CD8-positive, alpha-beta memory T cell (primary cell): Measurements from ENCODE around the gene RDH13. TPM values are rescaled to one million over a fixed set of nuclear protein-coding genes. Genes with fewer than 3 reads are reported as not detected.
A peak's percentile ranks its signal among the peaks of the same experiment; 100 is the strongest.
"Not testable (repeated sequence)": the region's sequence is repeated elsewhere in the genome, so short reads cannot be mapped to it uniquely, and the experiment has no call there.

Source experiments
- CTCF ChIA-PET: fragments of 350-600 bp; sonication (Branson Sonifier 250); formaldehyde crosslinking; loops from one replicate; lab custom pipeline; 2021; ENCODE audit warnings: antibody characterized with exemption; lab: Charles Lee
- POLR2A ChIA-PET: fragments of 350-600 bp; sonication (Branson Sonifier 250); formaldehyde crosslinking; loops from one replicate; lab custom pipeline; 2021; ENCODE audit warnings: antibody characterized with exemption; lab: Charles Lee
- DNase-seq, 5 donors: peaks; one replicate each; pipeline versions ENCODE4 v3.0.0 to v3.0.0-alpha.2; 2020 to 2022; ENCODE audit warnings: mixed read lengths in 1 of 5
- H3K27ac ChIP-seq: one replicate; pipeline ENCODE4 v1.7.0; 2013; ENCODE audit warnings: low read depth, mild to moderate bottlenecking, low read length, moderate library complexity
- H3K27me3 ChIP-seq: 2 replicates; pipeline ENCODE4 v1.7.0; 2013; ENCODE audit warnings: low read length, mild to moderate bottlenecking; ENCODE audit not compliant: insufficient read depth, poor library complexity, severe bottlenecking
- H3K36me3 ChIP-seq: 2 replicates; pipeline ENCODE4 v1.7.0; 2013; ENCODE audit warnings: mild to moderate bottlenecking, low read length, moderate library complexity; ENCODE audit not compliant: insufficient read depth
- H3K4me1 ChIP-seq: 2 replicates; pipeline ENCODE4 v1.7.0; 2013; ENCODE audit warnings: mild to moderate bottlenecking, low read length, moderate library complexity; ENCODE audit not compliant: insufficient read depth
- H3K4me3 ChIP-seq: 2 replicates; pipeline ENCODE4 v1.7.0; 2013; ENCODE audit warnings: mild to moderate bottlenecking, low read length
- H3K9me3 ChIP-seq: 2 replicates; pipeline ENCODE4 v1.7.0; 2013; ENCODE audit warnings: mild to moderate bottlenecking, low read length
- H3K27ac Mint-ChIP-seq, 8 donors: one replicate each; pipeline ENCODE4 v1.8.0; 2020 to 2021; ENCODE audit warnings: mixed read lengths in 8 of 8, mild to moderate bottlenecking in 6 of 8, inconsistent platforms in 3 of 8, moderate library complexity in 3 of 8
- H3K27me3 Mint-ChIP-seq, 2 donors: one replicate each; pipeline ENCODE4 v1.8.0; 2020 to 2021; ENCODE audit warnings: mixed read lengths in 2 of 2, mild to moderate bottlenecking in 1 of 2, moderate library complexity in 1 of 2
- H3K36me3 Mint-ChIP-seq, 3 donors: one replicate each; pipeline ENCODE4 v1.8.0; 2020 to 2021; ENCODE audit warnings: mixed read lengths in 3 of 3, inconsistent platforms in 1 of 3, mild to moderate bottlenecking in 1 of 3
- H3K4me1 Mint-ChIP-seq, 3 donors: one replicate each; pipeline ENCODE4 v1.8.0; 2020 to 2021; ENCODE audit warnings: mixed read lengths in 3 of 3, inconsistent platforms in 1 of 3, mild to moderate bottlenecking in 1 of 3
- H3K4me3 Mint-ChIP-seq, 7 donors: one replicate each; pipeline ENCODE4 v1.8.0; 2020 to 2021; ENCODE audit warnings: mixed read lengths in 7 of 7, mild to moderate bottlenecking in 6 of 7, moderate library complexity in 4 of 7, inconsistent platforms in 2 of 7
- H3K9me3 Mint-ChIP-seq, 5 donors: one replicate each; pipeline ENCODE4 v1.8.0; 2020 to 2022; ENCODE audit warnings: mixed read lengths in 5 of 5, mild to moderate bottlenecking in 3 of 5, moderate library complexity in 2 of 5, inconsistent platforms in 1 of 5
- polyA plus RNA-seq: library from polyadenylated mRNA; unstranded; fragments of 300-500 nt; fragmentation: Illumina TruSeq; gene quantifications from one replicate; pipeline ENCODE4 v1.2.3, GENCODE V29; 2021
- total RNA-seq, 2 experiments: library from RNA; stranded (reverse); gene quantifications; one replicate each; pipeline ENCODE4 v1.2.3, GENCODE V29; 2021

The RDH13 gene
- total and polyA plus RNA-seq, 3 experiments from 2014 or later: 15.8 to 22.2 (median 21.4) TPM

DNA sequence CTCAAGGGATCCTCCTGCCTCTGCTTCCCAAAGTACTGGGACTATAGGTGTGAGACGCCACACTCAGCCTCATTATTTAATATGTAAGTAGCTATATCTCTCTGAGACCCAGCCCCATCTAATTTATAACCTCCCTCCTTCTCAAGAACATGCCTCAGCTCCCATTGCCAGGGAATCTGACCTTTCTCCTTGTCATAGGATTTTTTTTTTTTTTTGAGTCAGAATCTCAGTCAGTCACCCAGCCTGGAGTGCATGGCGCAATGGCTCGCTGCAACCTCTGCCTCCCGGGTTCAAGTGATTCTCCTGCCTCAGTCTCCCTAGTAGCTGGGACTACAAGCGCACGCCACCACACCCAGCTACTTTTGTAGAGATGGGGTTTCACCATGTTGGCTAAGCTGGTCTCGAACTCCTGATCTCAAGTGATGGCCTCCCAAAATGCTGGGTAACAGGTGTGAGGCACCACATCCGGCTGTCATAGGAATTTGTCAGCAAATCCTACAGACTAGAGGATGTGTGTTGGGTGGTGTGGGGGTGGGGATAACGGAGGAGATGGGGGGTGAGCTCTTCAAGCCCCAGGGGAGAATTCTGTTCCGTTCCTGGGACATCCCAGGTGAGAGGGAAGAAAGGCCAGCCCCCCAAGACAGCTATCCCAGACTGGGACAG lies 7.6 kb upstream of the RDH13 start:
- Mint-ChIP-seq H3K27me3 (peaks cover 70 to 80% of the 10 kb centered on the region in 2 donors), H3K9me3 (peaks cover 0 to 20% (median 5%) of the 10 kb centered on the region in 5 donors), H3K36me3 (no peaks in the 10 kb centered on the region), H3K27ac (peak overlapping the region in 1 of 8 donors; percentile 22), H3K4me3 (no peak overlapping the region), H3K4me1 (peaks cover 8 to 9% (median 8%) of the 10 kb centered on the region in 3 donors)
- Histone ChIP-seq H3K4me3 (no peak overlapping the region), H3K27ac (no peak overlapping the region), H3K36me3 (no peaks in the 10 kb centered on the region), H3K27me3 (peaks cover 23% of the 10 kb centered on the region), H3K4me1 (peaks cover 9% of the 10 kb centered on the region), H3K9me3 (no peaks in the 10 kb centered on the region)
- POLR2A ChIA-PET: no interaction called here
- no peak for DNase-seq
- CTCF ChIA-PET: interaction anchor here (1.5 kb wide), 1 partner anchor 18 kb away, joined by 3 read pairs; no protein-coding TSS in a partner anchor

DNA sequence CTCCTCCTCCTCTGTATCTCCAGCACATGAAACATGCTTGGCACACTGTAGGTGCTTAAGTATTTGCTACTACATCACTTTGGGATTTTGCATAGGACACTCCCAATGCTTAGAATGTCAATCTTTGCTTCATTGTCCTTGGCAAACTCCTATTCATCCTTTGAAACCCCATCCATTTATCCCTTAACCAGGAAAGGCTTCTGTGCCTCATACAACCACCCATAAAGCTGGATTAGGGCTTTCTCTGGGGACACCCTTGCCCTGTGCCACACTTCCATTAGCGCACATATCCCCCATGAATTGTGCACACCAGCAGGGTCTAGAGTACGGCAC lies 6.9 kb upstream of the RDH13 start:
- H3K36me3 Mint-ChIP-seq: no peaks in the 10 kb centered on the region
- H3K9me3 ChIP-seq: no peaks in the 10 kb centered on the region
- peaks cover 9% of the 10 kb centered on the region for H3K4me1 ChIP-seq
- ChIA-PET CTCF (interaction anchor here (1.0 kb wide), 1 partner anchor 18 kb away, joined by 3 read pairs; no protein-coding TSS in a partner anchor), POLR2A (no interaction called here)
- H3K27ac ChIP-seq: no peak overlapping the region
- H3K9me3 Mint-ChIP-seq: peaks cover 0 to 20% (median 5%) of the 10 kb centered on the region in 5 donors
- peaks cover 18% of the 10 kb centered on the region for H3K27me3 ChIP-seq
- no peaks in the 10 kb centered on the region for H3K36me3 ChIP-seq
- DNase-seq: no peak
- peaks cover 8 to 9% (median 8%) of the 10 kb centered on the region in 3 donors for H3K4me1 Mint-ChIP-seq
- peak overlapping the region in 3 of 7 donors; percentile 55 to 73 (median 58) for H3K4me3 Mint-ChIP-seq
- H3K4me3 ChIP-seq: peak overlapping the region; percentile 4
- peaks cover 69 to 76% of the 10 kb centered on the region in 2 donors for H3K27me3 Mint-ChIP-seq
- peak overlapping the region in 3 of 8 donors; percentile 6 to 75 (median 64) for H3K27ac Mint-ChIP-seq

DNA sequence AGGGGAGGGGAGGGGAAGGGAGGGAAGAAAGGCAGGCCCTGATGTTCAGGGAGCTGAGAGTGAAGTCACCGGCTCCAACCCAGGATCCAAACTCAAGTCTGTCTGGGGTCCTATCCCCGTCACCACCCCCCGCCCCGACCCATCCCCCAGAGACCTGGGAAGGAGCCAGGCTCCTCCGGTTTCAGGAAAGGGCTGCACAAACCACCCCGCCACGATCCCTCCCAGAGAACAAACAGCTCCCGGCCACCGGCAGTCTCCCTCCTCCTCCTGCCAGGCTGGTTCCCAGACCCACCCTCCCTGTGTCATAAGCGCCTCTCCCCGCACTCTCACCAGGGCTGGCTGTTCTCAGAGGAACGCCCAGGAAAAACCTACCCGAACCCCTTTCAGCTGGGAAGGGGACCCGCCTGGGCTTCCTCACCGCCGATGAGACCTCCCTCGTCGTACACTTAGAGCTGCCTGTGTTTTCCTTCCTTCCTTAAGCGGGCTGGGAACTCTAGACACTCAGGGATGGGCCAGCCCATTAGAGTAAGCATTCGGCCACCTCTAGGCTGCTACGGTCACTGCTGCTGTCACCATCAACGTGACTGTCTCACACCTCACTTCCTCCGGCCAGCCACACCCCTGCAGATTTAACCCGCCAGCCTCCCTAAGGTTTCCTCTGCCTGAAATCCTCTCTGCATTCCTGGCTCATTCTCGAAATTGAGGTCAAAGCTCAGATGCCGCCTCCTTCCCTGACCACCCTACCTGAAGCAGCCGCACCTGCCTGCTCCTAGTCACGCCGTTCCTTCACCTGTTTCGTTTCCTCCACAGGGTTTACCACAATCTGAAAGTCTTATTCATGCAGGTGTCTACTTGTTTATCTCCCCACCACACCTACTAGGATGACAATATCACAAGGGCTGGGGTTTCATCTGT lies 6.3 kb upstream of the RDH13 start:
- Histone ChIP-seq H3K4me3 (peak overlapping the region; percentile 4), H3K27me3 (peaks cover 18% of the 10 kb centered on the region), H3K27ac (peak overlapping the region; percentile 16), H3K9me3 (no peaks in the 10 kb centered on the region), H3K4me1 (peaks cover 9% of the 10 kb centered on the region), H3K36me3 (no peaks in the 10 kb centered on the region)
- Mint-ChIP-seq H3K4me1 (peaks cover 8 to 9% (median 8%) of the 10 kb centered on the region in 3 donors), H3K36me3 (no peaks in the 10 kb centered on the region), H3K9me3 (peaks cover 0 to 17% (median 5%) of the 10 kb centered on the region in 5 donors), H3K4me3 (peak overlapping the region in 5 of 7 donors; percentile 55 to 76 (median 64)), H3K27me3 (peaks cover 66 to 73% of the 10 kb centered on the region in 2 donors), H3K27ac (peak overlapping the region in 5 of 8 donors; percentile 6 to 87 (median 75))
- ChIA-PET POLR2A (no interaction called here), CTCF (interaction anchor here (1.0 to 1.8 kb wide), 2 partner anchors 19 to 20 kb away, joined by 3 to 9 read pairs; no protein-coding TSS in a partner anchor)
- no peak for DNase-seq

DNA sequence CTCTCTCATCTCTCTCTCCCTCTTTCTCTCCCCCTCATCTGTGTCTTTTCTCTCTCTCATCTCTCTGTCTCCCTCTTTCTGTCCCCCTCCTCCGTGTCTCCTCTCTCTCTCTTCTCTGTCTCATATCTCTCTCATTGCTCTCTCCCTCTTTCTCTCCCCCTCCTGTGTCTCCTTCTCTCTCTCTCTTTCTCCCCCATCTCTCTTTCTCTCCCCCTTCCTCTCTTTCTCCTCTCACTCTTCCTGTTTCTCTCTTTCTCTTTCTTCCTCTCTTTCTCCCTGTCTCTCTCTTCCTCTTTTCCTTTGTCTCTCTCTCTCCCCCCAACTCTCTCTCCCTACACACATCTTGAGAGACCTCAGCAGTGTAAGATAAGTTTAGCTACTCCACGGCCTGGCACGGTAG lies 4.9 kb upstream of the RDH13 start:
- Histone ChIP-seq H3K9me3 (no peaks in the 10 kb centered on the region), H3K27me3 (peaks cover 18% of the 10 kb centered on the region), H3K4me3 (no peak overlapping the region), H3K27ac (no peak overlapping the region), H3K4me1 (peaks cover 16% of the 10 kb centered on the region), H3K36me3 (no peaks in the 10 kb centered on the region)
- ChIA-PET POLR2A (no interaction called here), CTCF (interaction anchor here (1.8 kb wide), 1 partner anchor 21 kb away, joined by 9 read pairs; no protein-coding TSS in a partner anchor)
- no peak overlapping the region for H3K4me3 Mint-ChIP-seq
- H3K27me3 Mint-ChIP-seq: peaks cover 61 to 64% of the 10 kb centered on the region in 2 donors
- H3K9me3 Mint-ChIP-seq: peaks cover 0 to 8% (median 2%) of the 10 kb centered on the region in 5 donors
- DNase-seq: no peak
- H3K36me3 Mint-ChIP-seq: no peaks in the 10 kb centered on the region
- no peak overlapping the region for H3K27ac Mint-ChIP-seq
- peaks cover 8 to 16% (median 11%) of the 10 kb centered on the region in 3 donors for H3K4me1 Mint-ChIP-seq

DNA sequence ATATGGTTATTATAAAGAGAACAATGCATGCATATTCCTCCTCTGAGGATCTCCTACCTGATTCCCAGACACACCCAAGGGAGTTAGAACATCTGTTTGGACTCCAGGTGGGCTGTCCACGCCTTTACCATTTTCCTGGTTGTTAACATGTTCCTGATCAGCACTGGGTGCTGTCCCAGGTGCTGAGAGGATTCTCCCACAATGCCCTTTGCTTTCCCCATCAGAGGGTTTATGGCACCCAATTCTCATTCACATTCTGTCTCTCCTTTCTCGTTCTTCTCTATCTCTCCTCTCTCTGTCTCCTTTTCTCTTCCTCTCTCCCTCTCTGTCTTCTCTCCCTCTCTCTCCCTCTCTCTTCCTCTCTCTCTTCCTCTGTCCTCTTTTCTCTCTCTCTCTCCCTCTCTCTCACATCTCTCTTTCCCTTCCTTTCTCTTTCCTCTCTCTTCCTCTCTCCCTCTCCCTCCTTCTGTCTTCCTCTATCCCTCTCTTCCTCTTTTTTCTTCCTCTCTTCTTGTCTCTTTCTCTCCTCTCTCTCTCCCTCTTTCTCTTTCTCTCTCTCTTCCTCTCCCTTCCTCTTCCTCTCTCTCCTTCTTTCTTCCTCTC lies 3.3 kb upstream of the RDH13 start:
- H3K27me3 ChIP-seq: peaks cover 18% of the 10 kb centered on the region
- H3K4me1 ChIP-seq: peaks cover 22% of the 10 kb centered on the region
- ChIA-PET CTCF (no interaction called here), POLR2A (no interaction called here)
- no peaks in the 10 kb centered on the region for H3K9me3 ChIP-seq
- H3K4me1 Mint-ChIP-seq: peaks cover 15 to 28% (median 20%) of the 10 kb centered on the region in 3 donors
- peaks cover 45 to 50% of the 10 kb centered on the region in 2 donors for H3K27me3 Mint-ChIP-seq
- peaks cover 0 to 4% (median 0%) of the 10 kb centered on the region in 5 donors for H3K9me3 Mint-ChIP-seq
- H3K36me3 Mint-ChIP-seq: no peaks in the 10 kb centered on the region
- H3K4me3 ChIP-seq: no peak overlapping the region
- no peak overlapping the region for H3K4me3 Mint-ChIP-seq
- H3K27ac Mint-ChIP-seq: peak overlapping the region in 2 of 8 donors; percentile 9 to 35
- no peak for DNase-seq
- no peaks in the 10 kb centered on the region for H3K36me3 ChIP-seq
- H3K27ac ChIP-seq: no peak overlapping the region

DNA sequence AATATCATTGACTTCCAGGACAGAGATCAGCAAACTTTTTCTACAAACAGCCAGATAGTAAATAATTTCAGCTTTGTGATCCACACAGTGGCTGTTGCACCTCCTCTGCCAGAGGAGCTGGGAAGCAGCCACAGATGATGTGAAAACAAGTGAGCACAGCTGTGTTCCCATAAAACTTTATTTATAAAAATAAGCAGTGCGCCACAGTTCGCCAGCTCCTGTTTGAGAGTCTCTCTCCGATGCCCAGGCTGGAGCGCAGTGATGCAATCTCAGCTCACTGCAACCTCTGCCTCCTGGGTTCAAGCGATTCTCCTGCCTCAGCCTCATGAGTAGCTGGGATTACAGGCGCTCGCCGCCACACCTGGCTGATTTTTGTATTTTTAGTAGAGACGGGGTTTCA lies 2.6 kb upstream of the RDH13 start:
- CTCF ChIA-PET, H3K36me3 Mint-ChIP-seq, DNase-seq, H3K36me3 ChIP-seq, H3K4me3 Mint-ChIP-seq, H3K9me3 ChIP-seq, H3K27ac ChIP-seq, H3K4me3 ChIP-seq, H3K9me3 Mint-ChIP-seq: not testable (repeated sequence)
- POLR2A ChIA-PET: interaction anchor here (0.6 kb wide), 1 partner anchor 556 kb away, joined by 3 read pairs; no protein-coding TSS in a partner anchor
- Mint-ChIP-seq H3K4me1 (peaks cover 17 to 29% (median 20%) of the 10 kb centered on the region in 3 donors), H3K27ac (peak overlapping the region in 1 of 8 donors; percentile 9), H3K27me3 (peaks cover 38 to 43% of the 10 kb centered on the region in 2 donors)
- Histone ChIP-seq H3K4me1 (peaks cover 22% of the 10 kb centered on the region), H3K27me3 (peaks cover 17% of the 10 kb centered on the region)

DNA sequence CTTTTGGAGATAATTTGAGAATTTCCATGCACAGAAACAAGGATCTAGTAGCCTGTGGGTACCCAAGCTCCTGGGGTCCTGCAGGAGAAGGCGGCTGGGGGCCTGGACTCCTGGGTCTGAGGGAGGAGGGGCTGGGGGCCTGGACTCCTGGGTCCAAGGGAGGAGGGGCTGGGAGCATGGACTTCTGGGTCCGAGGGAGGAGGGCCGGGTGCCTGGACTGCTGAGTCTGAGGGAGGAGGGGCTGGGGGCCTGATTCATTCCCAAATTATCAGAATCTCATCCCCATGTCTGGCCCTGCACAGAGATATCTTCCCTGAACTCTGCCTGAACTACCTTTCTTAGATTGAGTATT lies 520 bp upstream of the RDH13 start:
- no peaks in the 10 kb centered on the region for H3K27me3 ChIP-seq
- H3K36me3 ChIP-seq: no peaks in the 10 kb centered on the region
- H3K9me3 ChIP-seq: no peaks in the 10 kb centered on the region
- peaks cover 22 to 27% of the 10 kb centered on the region in 2 donors for H3K27me3 Mint-ChIP-seq
- no peak for DNase-seq
- no peak overlapping the region for H3K4me3 ChIP-seq
- H3K36me3 Mint-ChIP-seq: peaks cover 4 to 13% (median 4%) of the 10 kb centered on the region in 3 donors
- CTCF ChIA-PET: interaction anchor here (1.0 kb wide), 3 partner anchors 16 to 157 kb away, joined by 3 read pairs; no protein-coding TSS in a partner anchor
- peak overlapping the region in 6 of 7 donors; percentile 55 to 92 (median 82) for H3K4me3 Mint-ChIP-seq
- no peaks in the 10 kb centered on the region for H3K9me3 Mint-ChIP-seq
- POLR2A ChIA-PET: interaction anchor here (0.7 to 1.2 kb wide), 3 partner anchors 18 to 344 kb away, joined by 3 to 4 read pairs (median 4); partner anchors contain the start of genes PPP1R12C and UBE2S
- peak overlapping the region; percentile 19 to 87 (median 72) for H3K27ac Mint-ChIP-seq
- peaks cover 13% of the 10 kb centered on the region for H3K4me1 ChIP-seq
- peaks cover 9 to 25% (median 20%) of the 10 kb centered on the region in 3 donors for H3K4me1 Mint-ChIP-seq
- H3K27ac ChIP-seq: peak overlapping the region; percentile 72
